HG03095 (cell line): ENCODE measurements around the gene TASP1.

Experiments used
- ATAC-seq: cut with Tn5 transposase; IDR thresholded peaks from one replicate; pipeline ENCODE4 v1.9.1; 2021; ENCODE audit warnings: moderate library complexity; ENCODE audit not compliant: unreplicated experiment

Gene TASP1

DNA sequence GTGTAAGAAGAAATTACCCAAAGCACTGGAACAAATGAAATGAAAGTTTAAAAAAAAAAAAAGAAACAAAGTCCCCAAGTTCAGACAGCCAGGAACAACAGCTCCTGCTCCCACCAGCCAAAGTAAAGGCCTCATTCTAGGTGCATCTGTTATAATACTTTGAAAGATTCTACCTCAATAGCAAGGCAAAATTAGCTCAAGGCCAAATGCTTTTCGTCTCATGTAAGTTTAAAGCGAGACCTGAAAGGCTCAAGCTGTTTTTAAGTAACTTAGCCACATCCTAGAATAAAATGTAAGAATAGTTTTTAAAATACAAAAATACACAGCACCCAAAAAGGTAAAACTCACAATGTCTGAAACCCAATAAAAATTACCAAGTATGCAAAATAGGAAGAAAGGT lies 64.7 kb downstream of the TASP1 start:
- ATAC-seq = no peak

DNA sequence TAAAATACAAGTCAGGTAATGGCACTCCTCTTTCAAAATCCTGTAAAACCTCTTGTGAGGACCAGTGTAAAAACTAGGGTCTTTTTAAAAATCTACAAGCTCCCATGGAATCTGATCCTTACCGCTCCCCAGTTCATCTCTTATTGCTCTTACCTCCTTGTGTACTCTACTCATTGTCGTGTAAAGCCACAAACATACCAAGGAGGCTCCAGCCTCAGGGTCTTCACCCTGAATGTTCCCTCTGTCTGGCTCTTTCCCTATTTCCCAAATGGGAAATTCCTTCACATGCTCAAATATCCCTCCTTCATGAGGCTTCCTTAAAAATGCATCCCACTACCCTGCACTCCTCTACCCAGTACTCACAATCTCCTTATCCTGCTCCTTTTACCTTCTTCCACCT lies 67.1 kb downstream of the TASP1 start:
- no peak for ATAC-seq

DNA sequence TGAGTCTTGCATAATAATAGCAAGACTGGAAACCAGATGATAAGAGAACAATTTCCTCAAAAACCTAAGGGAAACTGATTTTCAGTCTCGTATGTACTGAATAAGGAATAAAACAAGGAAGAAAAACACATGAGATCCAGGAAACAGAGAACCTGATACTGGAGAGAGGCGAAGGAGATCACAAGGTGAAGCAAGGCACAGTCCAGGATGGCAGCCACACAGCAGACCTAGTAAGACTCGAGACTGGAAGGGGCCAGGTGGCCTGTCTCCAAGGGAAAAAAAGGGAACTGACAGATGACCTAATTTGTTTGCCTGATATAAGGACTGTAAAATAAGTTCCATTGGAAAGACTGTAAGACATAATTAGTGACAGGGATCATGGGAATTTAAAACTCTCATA lies 71.1 kb downstream of the TASP1 start:
- no peak for ATAC-seq

DNA sequence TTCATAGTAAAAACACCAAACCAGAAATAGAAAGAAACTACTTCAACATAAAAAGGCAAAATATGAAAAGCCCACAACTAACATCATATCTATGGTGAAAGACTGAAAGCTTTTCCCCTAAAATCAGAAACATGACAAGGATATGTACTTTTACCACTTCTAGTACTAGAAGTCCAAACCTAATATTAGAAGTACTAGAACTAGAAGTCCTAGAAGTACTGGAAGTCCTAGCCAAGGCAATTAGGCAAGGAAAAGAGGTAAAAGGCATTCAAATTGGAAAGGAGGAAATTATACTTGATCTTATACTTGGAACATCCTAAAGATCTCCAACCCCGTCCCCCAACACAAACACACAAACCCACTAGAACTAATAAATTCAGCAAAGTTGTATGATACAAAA lies 74.9 kb downstream of the TASP1 start:
- ATAC-seq = no peak

DNA sequence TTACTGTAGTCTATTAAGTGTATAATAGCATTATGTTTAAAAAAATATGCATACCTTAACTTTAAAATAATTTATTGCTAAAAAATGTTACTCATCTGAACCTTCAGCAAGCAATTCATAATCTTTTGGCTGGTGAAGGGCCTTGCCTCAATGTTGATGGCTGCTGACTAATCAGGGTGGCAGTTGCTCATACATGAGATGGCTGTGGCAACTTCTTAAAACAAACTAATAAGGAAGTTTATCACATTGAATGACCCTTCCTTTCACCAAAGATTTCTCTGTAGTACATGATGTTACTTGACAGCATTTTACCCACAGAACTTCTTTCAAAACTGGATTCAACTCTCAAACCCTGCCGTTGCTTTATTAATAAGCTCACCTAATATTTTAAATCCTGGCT lies 84.0 kb downstream of the TASP1 start:
- no peak for ATAC-seq

DNA sequence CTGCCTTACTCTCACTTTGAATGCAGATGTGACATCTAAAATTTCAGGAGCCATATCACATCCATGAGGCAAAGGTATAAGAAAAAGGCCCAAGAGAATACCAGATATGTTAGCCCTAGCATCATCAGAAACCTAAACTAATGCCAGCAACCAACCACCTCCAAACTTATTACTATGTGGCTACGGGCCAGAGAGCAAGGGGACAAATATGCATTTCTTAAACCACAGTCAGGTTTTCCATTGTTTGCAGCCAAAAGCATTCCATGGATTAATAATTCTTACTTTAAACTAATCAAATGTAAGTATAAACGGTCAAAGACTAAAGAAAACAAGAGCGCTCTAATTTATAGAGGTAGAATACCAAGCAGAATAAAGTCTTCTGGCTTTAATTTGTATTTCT lies 84.7 kb downstream of the TASP1 start:
- ATAC-seq = no peak

DNA sequence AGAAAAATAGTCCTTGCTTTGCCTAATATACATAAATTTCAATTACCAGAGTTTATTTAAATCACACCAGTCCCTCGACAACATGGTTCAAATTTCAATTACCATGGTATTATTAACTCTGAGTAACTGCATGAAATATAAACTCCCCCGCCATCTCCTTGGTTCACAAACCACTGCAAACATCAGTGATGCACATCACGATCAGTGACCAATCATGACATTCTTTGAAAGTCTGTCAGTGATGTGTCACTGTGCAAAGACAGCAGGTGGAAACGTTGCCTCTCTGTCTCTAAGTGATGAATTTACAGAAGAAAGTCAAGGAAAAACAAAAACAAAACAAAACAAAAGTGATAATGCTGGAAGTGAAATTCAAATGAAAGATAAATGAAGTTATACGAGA lies 86.7 kb downstream of the TASP1 start:
- ATAC-seq = no peak

DNA sequence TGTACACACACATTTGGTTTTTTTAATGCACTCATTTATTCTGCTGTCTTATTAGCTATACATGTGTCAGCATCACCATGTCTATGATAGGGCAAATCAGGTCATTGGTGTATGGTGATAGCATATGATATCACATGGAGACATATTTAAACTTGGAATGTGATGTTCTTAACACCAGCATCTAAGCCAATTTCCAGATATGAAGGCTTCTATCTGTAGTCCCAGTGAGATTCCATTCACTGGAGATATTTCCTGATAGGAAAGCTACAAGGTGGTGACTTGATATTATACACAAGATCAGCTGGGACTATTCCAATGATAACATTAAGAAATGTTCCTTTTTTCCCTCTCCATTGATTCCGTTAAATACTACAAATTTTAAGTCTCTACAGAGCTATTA lies 89.3 kb downstream of the TASP1 start:
- no peak for ATAC-seq

DNA sequence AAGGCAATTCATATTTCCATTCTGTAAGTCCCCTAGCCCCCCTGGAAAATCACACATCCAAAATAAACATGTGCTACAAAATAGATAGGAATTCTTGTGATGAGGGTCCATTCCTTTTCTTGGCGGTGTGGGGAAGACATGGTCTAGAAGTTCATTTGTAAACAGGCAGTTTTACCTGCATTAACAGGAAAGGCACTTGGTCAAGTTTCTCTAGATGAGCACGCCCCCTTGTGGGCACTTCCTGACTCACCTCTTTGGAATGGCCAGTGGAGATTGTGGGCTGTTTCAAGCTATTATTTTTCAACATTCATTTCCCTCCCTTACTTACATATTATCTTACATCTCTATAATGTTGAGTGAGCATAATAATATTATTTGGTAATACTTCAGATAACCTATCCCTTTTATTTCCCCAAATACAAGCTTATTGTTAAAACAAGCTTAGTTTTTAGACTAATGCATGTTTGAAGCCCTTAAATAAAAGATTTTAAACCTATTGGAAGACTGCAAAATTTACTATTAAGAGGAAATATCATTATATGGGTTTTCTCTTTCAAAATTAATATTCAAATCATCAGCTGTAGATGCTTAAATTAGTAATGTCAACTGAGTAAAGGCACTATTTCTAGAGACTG lies 92.1 kb downstream of the TASP1 start:
- ATAC-seq = peak; percentile 93

DNA sequence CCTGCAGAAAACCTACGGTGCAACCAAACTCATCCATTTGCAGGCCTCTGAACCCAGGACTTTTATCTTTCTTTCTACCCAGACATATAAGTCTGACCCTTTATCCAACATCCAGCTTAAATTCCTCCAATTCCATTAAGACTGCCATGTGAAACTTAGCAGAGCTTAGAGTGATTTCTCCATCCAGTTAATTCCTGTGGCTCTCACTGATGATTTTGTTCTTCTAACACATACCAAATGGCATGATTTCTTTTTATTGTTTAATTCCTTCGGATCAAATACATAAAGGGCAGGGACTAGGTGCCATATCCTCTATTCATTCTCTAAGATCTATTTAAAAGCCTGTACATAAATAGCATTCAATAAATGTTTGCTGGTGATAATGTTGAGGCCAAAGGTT lies 92.9 kb downstream of the TASP1 start:
- no peak for ATAC-seq

DNA sequence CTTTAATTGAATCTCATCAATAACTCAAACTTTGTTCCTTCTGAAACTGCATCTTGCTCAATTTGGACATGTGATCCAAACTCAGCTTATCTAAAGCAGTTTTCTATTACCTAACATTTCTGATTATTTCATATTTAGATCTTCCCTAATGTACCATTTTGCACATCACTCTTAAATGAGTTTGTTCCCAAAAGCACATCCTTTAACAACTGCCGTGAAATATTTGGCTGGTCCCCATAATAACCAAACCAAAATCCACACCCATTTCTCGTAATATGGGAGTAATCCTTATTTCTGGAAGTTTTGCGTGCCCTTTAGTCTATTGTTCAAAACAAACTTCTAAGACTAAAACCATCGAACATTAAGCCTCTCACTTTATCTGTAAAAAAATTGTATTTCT lies 94.9 kb downstream of the TASP1 start:
- no peak for ATAC-seq

DNA sequence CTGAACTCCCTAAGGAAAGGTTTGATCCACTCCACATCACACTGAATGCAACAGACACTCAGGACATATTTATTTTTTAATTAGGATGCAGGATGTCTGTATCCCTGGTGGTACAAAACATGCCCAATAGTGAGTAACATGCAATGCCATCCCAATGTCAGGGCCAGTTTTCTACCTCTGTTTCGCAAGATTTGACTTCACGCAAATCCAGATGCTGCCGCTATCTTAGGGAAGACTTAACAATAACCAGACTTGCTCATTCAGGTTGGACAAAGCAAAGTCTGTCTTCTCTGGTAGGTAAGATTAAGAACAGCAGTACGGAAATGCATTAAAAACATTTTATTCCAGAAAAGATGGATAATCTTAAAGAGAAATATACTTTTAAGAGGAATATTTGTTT lies 103.1 kb downstream of the TASP1 start:
- no peak for ATAC-seq

DNA sequence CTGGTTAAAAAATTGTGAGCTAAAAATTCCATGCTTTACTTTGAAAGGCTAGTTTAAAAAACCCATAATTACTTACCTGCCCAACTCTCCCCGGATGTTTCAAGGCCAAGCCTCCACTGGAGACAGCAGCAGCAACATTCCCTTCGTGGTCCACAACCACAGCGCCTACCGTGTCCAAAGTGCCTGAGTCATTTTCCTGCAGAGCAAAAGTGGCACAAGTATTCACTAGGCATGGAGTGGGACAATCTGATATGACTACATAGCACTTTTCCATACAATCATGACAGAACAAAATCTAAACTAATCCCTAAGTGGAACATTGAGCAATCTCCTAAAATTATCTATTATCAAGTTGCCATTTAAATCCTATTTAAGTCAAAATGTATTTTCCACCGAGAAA lies 104.8 kb downstream of the TASP1 start:
- no peak for ATAC-seq

DNA sequence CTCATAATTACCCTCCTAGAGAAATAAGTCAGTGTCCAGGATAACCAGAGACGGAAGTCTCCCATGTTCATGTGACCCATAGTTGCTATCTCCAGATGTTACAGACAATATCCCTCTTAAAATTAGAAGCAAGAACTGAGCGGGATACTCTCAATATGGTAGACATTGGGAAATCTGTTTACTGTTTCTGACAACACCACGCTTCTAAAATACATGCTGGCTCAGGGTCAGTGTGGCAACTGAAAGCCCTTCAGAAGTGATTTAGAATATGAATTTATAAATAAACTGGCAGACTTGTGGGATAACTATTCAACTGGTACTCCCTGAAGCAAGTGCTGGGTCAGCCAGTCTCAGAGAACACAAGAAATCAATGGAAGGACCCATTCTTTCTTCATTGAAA lies 108.6 kb downstream of the TASP1 start:
- ATAC-seq = no peak

DNA sequence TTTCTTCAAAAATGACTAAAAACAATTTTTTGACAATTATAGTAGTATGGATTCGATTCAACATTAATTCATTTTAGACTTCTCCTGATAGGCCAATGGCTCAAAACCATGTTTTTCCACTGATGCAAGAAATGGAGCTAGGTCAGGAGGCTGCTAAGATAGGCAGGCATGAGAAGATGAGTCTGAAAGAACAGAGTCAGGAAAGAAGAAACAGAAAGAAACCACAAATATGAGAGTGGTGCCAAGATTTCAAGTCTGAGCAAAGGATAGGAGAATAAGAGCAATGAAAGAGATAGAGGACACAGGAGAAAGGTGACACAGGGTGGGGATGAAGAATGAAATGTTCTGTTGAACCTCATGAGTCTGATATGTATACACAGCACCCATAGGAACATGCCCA lies 112.2 kb downstream of the TASP1 start:
- ATAC-seq = no peak

DNA sequence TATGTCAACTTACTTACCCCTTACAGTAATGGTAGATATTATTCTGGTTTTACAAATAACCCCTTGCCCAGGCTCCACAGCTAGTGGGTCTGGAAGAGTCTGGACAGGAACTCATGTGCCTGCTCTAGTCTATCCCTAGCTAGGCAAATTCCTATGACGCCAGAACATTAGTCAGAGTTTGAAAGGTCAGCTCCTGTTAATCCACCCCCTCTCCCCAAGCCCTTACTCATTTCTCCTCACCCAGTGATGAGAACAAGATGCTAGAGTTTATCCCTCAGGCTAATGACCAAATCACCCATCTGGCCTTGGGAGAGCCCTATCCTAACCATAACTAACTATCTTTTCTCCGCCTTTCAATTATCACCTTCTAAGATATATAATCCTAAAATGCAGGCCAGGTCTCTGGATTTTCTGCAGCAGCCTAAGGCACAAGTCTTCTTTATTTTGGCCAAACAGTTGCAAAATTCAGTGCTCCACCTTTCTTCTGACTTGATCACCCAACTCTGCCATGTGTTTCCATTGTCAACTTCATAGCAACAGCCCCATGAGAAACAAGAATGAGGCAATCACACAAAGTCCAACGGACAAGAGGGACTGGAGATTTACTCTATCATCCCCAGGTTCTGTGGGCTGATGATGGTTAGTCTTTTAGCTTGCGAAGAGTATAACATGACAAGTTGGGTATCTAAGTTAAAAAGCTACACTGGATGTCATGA lies 113.3 kb downstream of the TASP1 start:
- ATAC-seq = no peak

DNA sequence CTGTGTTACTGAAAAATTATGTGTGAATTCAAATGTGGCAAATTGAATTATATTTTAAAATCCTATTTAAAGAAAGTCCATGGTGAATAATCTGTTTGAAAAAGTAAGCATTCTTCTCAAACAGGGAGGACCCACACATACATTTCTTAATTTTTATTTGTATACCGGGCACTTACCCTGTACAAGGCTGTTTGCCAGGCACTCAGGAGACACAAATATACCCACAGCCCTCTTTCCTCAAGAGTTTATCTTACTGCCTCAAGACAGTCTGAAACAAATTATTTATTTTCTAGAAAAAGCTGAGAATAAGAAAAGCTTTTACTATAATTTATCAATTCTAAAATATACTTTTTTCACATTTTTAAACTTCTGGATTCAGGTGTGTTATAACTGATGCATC lies 114.4 kb downstream of the TASP1 start:
- ATAC-seq = no peak

DNA sequence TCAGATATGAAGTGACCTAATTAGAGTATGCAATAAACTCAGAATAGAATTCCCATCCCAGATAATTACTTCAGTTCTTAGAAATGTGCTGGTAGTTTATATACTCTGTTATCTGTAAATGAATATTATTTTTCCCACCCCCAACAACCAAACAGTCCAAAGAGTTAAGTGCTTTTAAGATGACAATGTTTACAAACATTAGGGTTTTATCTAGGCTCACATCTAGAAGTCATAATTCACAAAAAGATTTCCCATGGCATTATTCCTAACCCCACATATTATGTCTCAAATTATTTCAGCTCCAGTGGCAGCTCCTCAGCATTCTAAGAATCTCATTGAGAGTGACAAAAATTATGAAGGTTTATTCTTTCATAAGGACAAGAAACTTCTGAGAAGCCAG lies 120.9 kb downstream of the TASP1 start:
- ATAC-seq = no peak

DNA sequence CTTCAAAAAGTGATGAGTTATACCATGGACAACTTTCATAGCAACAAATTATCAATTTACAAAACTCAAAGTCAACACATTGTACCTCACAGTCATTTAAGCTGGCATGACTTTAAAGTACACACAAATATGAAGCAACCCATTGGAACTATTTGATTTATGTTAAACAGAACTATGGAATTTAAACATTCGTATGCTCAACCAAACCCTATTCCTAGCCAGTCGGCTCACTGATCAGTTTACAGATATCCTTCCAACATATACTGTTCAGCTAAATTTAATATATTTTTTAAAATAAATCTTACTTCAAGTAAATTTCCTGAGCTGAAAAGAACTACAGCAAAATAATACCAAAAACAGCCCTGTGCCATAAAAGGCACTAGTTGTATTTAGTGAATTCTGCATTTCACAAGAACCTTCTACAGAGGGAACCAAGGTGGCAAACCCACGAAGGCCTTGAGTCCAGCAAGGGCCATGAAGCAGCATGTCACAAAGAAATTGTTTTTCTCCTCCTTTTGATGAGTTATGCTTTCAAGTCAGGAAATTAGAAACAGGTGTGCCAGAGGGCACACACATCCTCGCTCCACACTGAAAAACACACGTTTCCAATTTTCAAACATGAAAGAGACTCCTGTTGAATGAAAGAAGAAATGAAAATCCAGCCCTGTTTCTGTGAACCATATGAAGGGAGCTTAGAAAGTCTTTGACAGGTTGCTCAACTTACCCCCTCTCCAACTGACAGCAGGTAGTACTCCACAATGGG lies 122.8 kb downstream of the TASP1 start:
- no peak for ATAC-seq

DNA sequence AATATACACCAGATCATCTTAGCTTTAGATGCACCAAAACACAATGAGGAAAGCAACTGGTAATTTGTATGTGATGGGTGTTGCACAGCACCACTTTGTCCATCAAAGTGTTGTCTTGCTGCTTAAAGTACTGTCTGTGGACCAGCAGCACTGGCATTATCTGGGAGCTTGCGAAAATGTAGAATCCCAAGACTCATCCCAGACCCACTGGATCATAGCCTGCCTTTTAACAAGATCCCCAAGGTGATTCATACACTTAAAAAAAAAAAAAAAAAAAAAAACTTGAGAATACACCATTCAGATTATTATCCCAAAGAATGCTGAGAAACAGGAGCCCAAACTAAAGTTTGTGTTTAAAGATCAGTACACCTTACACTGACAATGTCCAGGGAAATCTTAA lies 123.4 kb downstream of the TASP1 start:
- ATAC-seq = no peak

DNA sequence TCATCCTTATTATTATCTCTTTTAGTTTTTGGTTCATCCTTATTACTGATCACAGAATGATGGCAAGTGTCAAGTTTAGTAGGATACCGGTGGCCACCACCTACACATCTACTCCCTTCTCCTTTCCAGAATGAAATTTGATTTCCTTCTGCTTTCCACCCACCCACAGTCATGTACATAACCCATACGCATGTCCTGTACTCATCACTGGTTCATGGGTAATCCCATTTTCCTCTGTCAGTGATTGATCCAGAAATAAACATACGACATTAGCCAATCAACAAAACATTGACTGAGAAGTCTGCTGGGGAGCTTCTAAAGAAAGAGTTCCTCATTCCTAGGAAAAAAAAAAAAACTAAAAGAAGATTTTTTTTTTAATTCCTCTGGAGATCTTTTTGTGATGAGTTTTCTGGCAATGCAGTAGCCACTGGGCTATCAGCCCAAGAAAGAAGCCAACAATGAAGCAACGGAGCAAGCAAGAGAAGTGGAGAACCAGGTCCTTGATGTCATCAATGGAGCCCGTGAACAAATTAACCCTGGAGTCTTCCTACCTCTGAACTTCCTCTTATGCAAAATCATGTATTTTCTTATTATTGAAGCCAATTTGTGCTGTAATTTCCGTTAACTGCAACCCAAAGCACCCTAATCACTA lies 127.8 kb downstream of the TASP1 start:
- no peak for ATAC-seq

DNA sequence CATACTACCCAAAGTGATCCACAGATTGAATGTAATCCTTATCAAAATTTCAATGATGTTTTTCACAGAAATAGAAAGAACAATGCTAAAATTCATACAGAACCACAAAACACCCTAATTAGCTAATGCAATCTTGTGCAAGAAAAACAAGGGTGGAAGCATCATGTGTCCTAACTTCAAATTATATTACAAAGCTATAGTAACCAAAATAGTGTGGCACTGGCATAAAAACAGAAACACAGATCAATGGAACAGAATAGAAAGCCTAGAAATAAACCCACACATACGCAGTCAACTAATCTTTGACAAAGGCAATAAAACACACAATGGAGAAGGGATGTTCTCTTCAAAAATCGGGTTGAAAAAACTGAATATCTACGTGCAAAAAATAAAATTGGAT lies 131.1 kb downstream of the TASP1 start:
- no peak for ATAC-seq
